Activated CD8-positive, alpha-beta memory T cell treated with anti-CD3 and anti-CD28 coated beads for 48 hours (primary cell): ENCODE results near the gene RBM15B.
"Not testable (repeated sequence)": the region's sequence is repeated elsewhere in the genome, so short reads cannot be mapped to it uniquely, and the experiment has no call there.

Experiments
- DNase-seq, 3 experiments: peaks; one replicate each; pipeline ENCODE4 v3.0.0-alpha.2; 2020; ENCODE audit warnings: low read depth in 2 of 3, low spot score in 2 of 3

Gene RBM15B, protein sequence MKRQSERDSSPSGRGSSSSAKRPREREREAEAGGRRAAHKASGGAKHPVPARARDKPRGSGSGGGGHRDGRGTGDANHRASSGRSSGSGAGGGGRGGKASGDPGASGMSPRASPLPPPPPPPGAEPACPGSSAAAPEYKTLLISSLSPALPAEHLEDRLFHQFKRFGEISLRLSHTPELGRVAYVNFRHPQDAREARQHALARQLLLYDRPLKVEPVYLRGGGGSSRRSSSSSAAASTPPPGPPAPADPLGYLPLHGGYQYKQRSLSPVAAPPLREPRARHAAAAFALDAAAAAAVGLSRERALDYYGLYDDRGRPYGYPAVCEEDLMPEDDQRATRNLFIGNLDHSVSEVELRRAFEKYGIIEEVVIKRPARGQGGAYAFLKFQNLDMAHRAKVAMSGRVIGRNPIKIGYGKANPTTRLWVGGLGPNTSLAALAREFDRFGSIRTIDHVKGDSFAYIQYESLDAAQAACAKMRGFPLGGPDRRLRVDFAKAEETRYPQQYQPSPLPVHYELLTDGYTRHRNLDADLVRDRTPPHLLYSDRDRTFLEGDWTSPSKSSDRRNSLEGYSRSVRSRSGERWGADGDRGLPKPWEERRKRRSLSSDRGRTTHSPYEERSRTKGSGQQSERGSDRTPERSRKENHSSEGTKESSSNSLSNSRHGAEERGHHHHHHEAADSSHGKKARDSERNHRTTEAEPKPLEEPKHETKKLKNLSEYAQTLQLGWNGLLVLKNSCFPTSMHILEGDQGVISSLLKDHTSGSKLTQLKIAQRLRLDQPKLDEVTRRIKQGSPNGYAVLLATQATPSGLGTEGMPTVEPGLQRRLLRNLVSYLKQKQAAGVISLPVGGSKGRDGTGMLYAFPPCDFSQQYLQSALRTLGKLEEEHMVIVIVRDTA

GRCh38 chr3:51391075-51391565 lies at the start of gene RBM15B:
TSS of gene RBM15B (plus strand) at chr3:51391285. CDS start at chr3:51391400, 115 bp downstream.
- DNase-seq, result peak; percentile 92 to 96 (median 93)

- no peak for DNase-seq
Measured at GRCh38 chr3:51343918-51344687, 47.0 kb upstream of the RBM15B start.

- no peak for DNase-seq
Measured at GRCh38 chr3:51350751-51351150, 40.3 kb upstream of the RBM15B start.

GRCh38 chr3:51353131-51353530 lies 38.0 kb upstream of the RBM15B start:
- no peak for DNase-seq

- DNase-seq, result no peak
Measured at GRCh38 chr3:51353691-51354090, 37.4 kb upstream of the RBM15B start.

DNA sequence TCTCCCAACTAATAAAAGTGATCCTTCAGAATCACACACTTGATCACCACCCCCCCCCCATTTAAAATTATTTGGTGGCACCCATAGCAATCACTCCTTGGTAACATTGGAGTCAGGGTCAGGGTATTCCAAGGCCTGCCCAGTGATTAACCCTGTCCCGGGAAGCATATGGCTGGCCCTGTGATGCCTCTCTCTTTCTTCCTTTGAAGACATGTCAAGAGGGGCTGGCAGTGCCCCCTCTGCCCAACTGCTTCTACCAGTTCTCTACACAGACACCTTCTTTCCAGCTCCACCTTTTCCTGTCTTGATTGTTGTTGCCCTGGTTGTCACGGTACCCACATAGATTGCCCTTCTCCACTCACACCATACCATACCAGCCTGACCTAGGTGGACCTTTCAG lies 36.9 kb upstream of the RBM15B start:
- DNase-seq, result no peak

- DNase-seq, result no peak
Measured at GRCh38 chr3:51354731-51355615, 36.1 kb upstream of the RBM15B start.

GRCh38 chr3:51355891-51356578 lies 35.0 kb upstream of the RBM15B start:
- DNase-seq, result no peak

DNA sequence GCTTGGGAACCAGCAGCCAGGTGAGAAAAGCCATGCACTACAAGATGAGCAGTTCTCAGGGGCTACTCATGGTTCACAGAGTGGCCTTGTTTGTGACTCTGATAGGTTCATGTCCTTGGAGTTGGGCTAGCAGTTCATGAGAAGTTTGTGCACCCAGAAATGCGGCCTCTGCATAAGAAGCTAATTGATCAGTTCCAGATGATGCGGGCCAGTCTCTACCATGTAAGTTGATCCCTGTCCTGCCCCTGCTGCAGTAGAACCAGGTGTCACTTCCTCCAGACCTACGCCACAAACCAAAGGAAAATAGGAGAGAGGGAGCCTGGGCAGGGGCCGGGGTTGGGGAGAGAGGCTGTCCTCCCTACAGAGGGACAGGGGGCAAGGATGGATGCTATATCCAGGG lies 33.2 kb upstream of the RBM15B start:
- no peak for DNase-seq

- DNase-seq, result no peak
Measured at GRCh38 chr3:51358981-51359380, 32.1 kb upstream of the RBM15B start.

- no peak for DNase-seq
Measured at GRCh38 chr3:51360806-51361205, 30.3 kb upstream of the RBM15B start.

GRCh38 chr3:51361746-51362145 lies 29.3 kb upstream of the RBM15B start:
- DNase-seq, result no peak

DNA sequence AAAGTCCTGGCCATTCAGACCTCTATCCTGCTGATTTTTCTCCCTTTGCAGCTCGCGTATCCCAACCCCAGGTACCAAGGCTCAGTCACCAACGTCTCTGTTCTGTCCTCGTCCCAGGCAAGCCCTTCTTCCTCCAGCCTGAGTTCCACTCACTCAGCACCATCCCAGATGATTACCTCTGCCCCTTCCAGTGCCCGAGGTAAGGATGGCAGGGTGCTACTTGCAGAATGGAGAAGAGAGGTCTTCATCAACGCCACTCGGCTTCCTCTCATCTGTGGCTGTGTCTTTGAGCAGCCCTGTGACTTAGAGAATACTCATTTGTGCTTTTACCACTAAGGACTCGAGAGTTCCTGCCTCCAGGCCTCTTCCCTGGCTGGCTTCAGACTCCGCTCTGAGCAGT lies 28.6 kb upstream of the RBM15B start:
- no peak for DNase-seq

DNA sequence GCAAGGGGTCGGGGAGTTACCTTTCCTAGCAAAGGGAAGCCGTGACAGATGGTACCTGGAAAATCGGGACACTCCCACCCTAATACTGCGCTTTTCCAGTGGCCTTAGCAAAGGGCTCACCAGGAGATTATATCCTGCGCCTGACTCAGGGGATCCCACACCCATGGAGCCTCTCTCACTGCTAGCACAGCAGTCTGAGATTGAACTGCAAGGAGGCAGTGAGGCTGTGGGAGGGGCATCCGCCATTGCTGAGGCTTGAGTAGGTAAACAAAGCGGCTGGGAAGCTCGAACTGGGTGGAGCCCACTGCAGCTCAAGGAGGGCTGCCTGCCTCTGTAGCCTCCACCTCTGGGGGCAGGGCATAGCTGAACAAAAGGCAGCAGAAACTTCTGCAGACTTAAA lies 22.8 kb upstream of the RBM15B start:
- DNase-seq, result not testable (repeated sequence)

GRCh38 chr3:51371943-51372557 lies 19.0 kb upstream of the RBM15B start:
- no peak for DNase-seq

GRCh38 chr3:51373658-51374421 lies 17.2 kb upstream of the RBM15B start:
- no peak for DNase-seq

GRCh38 chr3:51374456-51374855 lies 16.6 kb upstream of the RBM15B start:
- no peak for DNase-seq

DNA sequence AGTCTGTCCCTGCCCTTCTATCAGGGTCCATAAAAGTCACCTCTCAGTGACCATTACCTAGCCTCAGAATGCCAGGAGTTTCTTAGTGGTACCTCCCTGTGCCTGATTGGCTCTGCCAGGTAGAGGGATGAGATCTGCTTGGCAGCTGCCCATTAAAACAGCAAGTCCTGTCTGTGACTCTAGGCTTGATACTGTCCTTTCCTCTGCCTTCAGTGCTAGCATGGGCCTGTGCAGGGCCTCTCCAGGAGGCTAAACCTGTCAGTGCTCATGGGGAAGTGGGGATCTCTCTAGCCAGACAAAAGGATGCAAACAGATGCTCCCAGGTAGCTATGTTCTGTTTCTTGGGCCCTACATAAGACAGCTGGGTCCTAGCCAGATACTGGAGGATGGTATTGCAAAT lies 15.9 kb upstream of the RBM15B start:
- DNase-seq, result no peak
